Epithelial cell of esophagus (primary cell): ENCODE results near the gene CHRND.
A peak's percentile ranks its signal among the peaks of the same experiment; 100 is the strongest.

ENCODE experiments used
- DNase-seq: peaks from one replicate; pipeline ENCODE4 v3.0.0; 2010; ENCODE audit warnings: low read depth
- H3K4me3 ChIP-seq: 2 replicates; pipeline ENCODE4 v1.5.1; 2011; ENCODE audit warnings: mild to moderate bottlenecking, low read length, control low read depth
- CTCF ChIP-seq: IDR thresholded peaks from 2 replicates; pipeline ENCODE4 v1.5.1; 2011; ENCODE audit warnings: low read depth, mild to moderate bottlenecking, low read length, control low read depth, inconsistent platforms; ENCODE audit not compliant: insufficient read depth; ENCODE audit errors: missing control alignments

Gene CHRND

GRCh38 chr2:232543928-232544631 lies 18.1 kb downstream of the CHRND start:
- no peak overlapping the region for H3K4me3 ChIP-seq
- TF ChIP-seq CTCF: no peak
- no peak for DNase-seq

GRCh38 chr2:232544674-232545073 lies 18.7 kb downstream of the CHRND start:
- TF ChIP-seq CTCF: no peak
- DNase-seq: no peak
- no peak overlapping the region for H3K4me3 ChIP-seq

GRCh38 chr2:232545511-232546375 lies 19.8 kb downstream of the CHRND start:
- no peak for DNase-seq
- no peak for TF ChIP-seq CTCF
- H3K4me3 ChIP-seq: no peak overlapping the region

GRCh38 chr2:232547991-232548390 lies 22.0 kb downstream of the CHRND start:
- no peak overlapping the region for H3K4me3 ChIP-seq
- no peak for DNase-seq
- no peak for TF ChIP-seq CTCF

GRCh38 chr2:232549655-232550353 lies 23.8 kb downstream of the CHRND start:
- no peak for TF ChIP-seq CTCF
- H3K4me3 ChIP-seq: peak overlapping the region; percentile 83
- DNase-seq: no peak

GRCh38 chr2:232550354-232551249 lies 24.6 kb downstream of the CHRND start, which contains the start of the genes EIF4E2 and TIGD1:
TSS of gene EIF4E2 (plus strand) at chr2:232550689. CDS start at chr2:232550725, 36 bp downstream.
TSS of gene TIGD1 (minus strand) at chr2:232550557. CDS start at chr2:232549882, 675 bp downstream.
- peak within 1 kb of the TSS; percentile 83 for H3K4me3 ChIP-seq
- peak; percentile 20 for TF ChIP-seq CTCF
- DNase-seq: peak; percentile 90
